ENCODE measurements around the gene GRK4.

GRK4 gene

GRCh38 chr4:3067473-3068001 lies 104.2 kb downstream of the GRK4 start:
- DNase-seq (ENCODE audit: low read depth in 2 of 2, low spot score in 1 of 2) = no peak

- DNase-seq (ENCODE audit: low read depth in 2 of 2, low spot score in 1 of 2) = no peak
Observed at GRCh38 chr4:3069661-3070199, 106.4 kb downstream of the GRK4 start.

GRCh38 chr4:3070709-3071500 lies 107.5 kb downstream of the GRK4 start:
- no peak for DNase-seq (ENCODE audit: low read depth in 2 of 2, low spot score in 1 of 2)

- no peak for DNase-seq (ENCODE audit: low read depth in 2 of 2, low spot score in 1 of 2)
Observed at GRCh38 chr4:3071811-3072210, 108.4 kb downstream of the GRK4 start.

- no peak for DNase-seq (ENCODE audit: low read depth in 2 of 2, low spot score in 1 of 2)
Observed at GRCh38 chr4:3073158-3074077, 110.0 kb downstream of the GRK4 start.

GRCh38 chr4:3074078-3074845 lies 110.9 kb downstream of the GRK4 start, which contains the start of the genes HTT and HTT-AS:
TSS of gene HTT (plus strand) at chr4:3074681. CDS start at chr4:3074826, 145 bp downstream.
TSS of gene HTT-AS (minus strand) at chr4:3074538.
- DNase-seq (ENCODE audit: low read depth in 2 of 2, low spot score in 1 of 2) = peak; percentile 96 to 97

GRCh38 chr4:3074846-3075651 lies 111.7 kb downstream of the GRK4 start:
- no peak for DNase-seq (ENCODE audit: low read depth in 2 of 2, low spot score in 1 of 2)

- no peak for DNase-seq (ENCODE audit: low read depth in 2 of 2, low spot score in 1 of 2)
Observed at GRCh38 chr4:3075652-3075981, 112.2 kb downstream of the GRK4 start.

- DNase-seq (ENCODE audit: low read depth in 2 of 2, low spot score in 1 of 2) = no peak
Observed at GRCh38 chr4:3077796-3078195, 114.4 kb downstream of the GRK4 start.

GRCh38 chr4:3079694-3080123 lies 116.3 kb downstream of the GRK4 start:
- DNase-seq (ENCODE audit: low read depth in 2 of 2, low spot score in 1 of 2) = no peak

GRCh38 chr4:3082925-3083515 lies 119.6 kb downstream of the GRK4 start:
- no peak for DNase-seq (ENCODE audit: low read depth in 2 of 2, low spot score in 1 of 2)

GRCh38 chr4:3083732-3084131 lies 120.4 kb downstream of the GRK4 start:
- no peak for DNase-seq (ENCODE audit: low read depth in 2 of 2, low spot score in 1 of 2)

- DNase-seq (ENCODE audit: low read depth in 2 of 2, low spot score in 1 of 2) = no peak
Observed at GRCh38 chr4:3085948-3086670, 122.7 kb downstream of the GRK4 start.

GRCh38 chr4:3087115-3087797 lies 123.9 kb downstream of the GRK4 start:
- DNase-seq (ENCODE audit: low read depth in 2 of 2, low spot score in 1 of 2) = no peak
